ENCODE results near the gene HS3ST5.
"Not testable (repeated sequence)": the region's sequence is repeated elsewhere in the genome, so short reads cannot be mapped to it uniquely, and the experiment has no call there.

HS3ST5 gene

GRCh38 chr6:114084327-114084890 is 258.4 kb downstream of the HS3ST5 start:
- DNase-seq, result no peak

- DNase-seq, result no peak
These were observed 259.6 kb downstream of the HS3ST5 start for GRCh38 chr6:114083251-114083650.

- DNase-seq, result no peak
These were observed 261.1 kb downstream of the HS3ST5 start for GRCh38 chr6:114081730-114082129.

GRCh38 chr6:114080891-114081510 is 261.8 kb downstream of the HS3ST5 start:
- DNase-seq, result no peak

- DNase-seq, result not testable (repeated sequence)
These were observed 262.4 kb downstream of the HS3ST5 start for GRCh38 chr6:114080410-114080809.

- DNase-seq, result no peak
These were observed 267.0 kb downstream of the HS3ST5 start for GRCh38 chr6:114075777-114076176.

- no peak for DNase-seq
These were observed 267.5 kb downstream of the HS3ST5 start for GRCh38 chr6:114075300-114075699.

GRCh38 chr6:114068771-114069170 is 274.1 kb downstream of the HS3ST5 start:
- DNase-seq, result no peak

GRCh38 chr6:114068116-114068515 is 274.7 kb downstream of the HS3ST5 start:
- DNase-seq, result no peak

- DNase-seq, result no peak
These were observed 278.0 kb downstream of the HS3ST5 start for GRCh38 chr6:114064862-114065261.

GRCh38 chr6:114063956-114064355 is 278.9 kb downstream of the HS3ST5 start:
- no peak for DNase-seq

GRCh38 chr6:114062199-114062598 is 280.6 kb downstream of the HS3ST5 start:
- DNase-seq, result no peak

GRCh38 chr6:114061741-114062140 is 281.1 kb downstream of the HS3ST5 start:
- no peak for DNase-seq

- DNase-seq, result no peak
These were observed 281.7 kb downstream of the HS3ST5 start for GRCh38 chr6:114061116-114061515.

GRCh38 chr6:114058435-114058834 is 284.4 kb downstream of the HS3ST5 start:
- DNase-seq, result no peak

DNA sequence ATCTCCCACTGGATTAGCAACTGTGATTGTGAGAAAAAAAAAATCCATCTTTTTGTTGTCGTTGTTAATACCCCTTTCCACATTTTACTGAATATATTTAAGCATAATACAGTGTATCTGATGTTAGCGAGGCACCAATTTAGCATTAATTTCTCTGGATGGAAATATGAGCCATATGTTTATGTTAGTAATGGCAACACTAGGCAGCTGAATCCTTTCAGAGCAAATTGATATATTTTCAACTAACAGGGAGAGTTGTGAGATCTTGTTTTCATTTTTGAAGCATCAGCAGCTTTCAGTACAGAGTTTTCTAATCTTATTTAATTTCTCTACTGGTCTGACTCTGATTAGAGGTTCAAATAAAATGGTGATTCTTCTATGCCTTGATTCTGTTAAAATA is 287.1 kb downstream of the HS3ST5 start:
- DNase-seq, result no peak

GRCh38 chr6:114055349-114055748 is 287.5 kb downstream of the HS3ST5 start:
- no peak for DNase-seq

DNA sequence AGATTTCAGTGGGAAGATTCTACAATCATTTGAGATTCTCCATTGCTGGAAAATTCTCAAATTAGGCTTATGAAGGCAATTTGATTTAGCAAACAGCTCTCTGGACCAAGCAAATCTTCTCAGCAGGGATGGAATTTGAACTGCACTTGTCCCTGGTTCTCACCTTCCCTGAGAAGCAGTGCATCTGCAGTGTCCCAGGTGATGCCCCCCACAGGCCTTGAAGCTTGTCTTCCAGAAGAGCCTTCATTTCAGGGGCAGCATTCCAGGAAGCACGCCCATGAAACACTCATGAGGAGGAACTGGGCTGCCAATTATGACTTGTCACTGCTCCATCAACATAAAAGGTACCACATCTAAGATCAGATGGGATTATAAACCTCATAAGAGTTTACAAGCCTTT is 289.0 kb downstream of the HS3ST5 start:
- DNase-seq, result no peak

DNA sequence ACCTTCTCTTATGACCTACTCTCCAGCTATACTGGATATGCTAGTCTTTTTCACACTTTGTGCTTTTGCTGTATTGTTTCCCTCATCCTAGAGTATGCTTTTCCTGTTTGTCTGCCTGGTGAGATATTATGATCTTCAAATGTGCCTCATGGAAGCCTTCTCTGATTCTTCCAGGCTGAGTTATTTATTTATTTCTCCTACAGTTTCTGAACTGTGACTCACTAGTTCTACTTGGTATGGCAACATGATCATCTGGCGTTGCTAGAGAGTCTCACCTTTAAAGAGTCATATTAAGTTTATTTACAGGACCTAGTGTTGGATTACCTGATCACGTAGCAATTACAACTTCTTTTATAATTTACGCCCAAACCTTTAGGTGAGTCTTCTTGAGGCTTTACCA is 290.7 kb downstream of the HS3ST5 start:
- no peak for DNase-seq

DNA sequence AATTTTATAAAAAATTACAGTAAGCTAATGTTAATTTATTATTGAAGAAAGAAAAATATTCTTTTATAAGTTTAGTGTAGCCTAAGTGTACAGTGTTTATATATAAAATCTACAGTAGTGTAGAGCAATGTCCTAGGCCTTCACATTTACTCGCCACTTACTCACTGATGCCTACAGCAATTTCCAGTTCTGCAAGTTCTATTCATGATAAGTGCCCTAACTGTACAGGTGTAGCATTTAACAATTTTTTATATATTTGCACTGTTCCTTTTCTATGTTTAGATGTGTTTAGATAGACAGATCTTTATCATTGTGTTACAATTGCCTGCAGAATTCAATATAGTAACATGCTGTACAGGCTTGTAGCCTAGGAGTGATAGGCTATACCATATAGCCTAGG is 291.8 kb downstream of the HS3ST5 start:
- no peak for DNase-seq

DNA sequence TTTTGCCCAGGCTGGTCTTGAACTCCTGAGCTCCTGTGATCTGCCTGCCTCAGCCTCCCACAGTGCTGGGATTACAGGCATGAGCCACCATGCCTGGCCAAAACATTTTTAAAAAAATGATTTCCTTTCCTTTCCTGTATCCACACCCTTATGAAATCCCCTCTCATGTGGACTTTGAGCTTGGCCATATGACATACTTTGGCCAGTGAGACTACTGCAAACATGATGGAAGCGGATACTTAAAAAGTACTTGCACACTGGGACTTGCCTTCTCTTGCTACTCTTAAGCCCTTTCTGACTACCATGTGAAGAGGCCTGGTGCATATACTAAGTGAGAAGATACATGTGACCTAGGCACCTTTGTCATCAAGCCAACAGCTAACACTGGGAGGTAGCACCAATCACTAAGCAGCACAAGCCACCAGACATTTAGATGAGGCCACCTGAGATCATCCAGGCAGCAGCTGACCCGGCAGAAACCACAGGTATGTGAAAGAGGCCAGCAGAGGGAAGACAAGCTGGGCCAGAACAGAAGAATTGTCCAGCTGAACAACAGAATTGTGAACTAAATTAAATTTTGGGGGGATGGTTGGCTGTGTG is 293.4 kb downstream of the HS3ST5 start:
- no peak for DNase-seq

GRCh38 chr6:114044566-114044965 is 298.3 kb downstream of the HS3ST5 start:
- DNase-seq, result not testable (repeated sequence)

DNA sequence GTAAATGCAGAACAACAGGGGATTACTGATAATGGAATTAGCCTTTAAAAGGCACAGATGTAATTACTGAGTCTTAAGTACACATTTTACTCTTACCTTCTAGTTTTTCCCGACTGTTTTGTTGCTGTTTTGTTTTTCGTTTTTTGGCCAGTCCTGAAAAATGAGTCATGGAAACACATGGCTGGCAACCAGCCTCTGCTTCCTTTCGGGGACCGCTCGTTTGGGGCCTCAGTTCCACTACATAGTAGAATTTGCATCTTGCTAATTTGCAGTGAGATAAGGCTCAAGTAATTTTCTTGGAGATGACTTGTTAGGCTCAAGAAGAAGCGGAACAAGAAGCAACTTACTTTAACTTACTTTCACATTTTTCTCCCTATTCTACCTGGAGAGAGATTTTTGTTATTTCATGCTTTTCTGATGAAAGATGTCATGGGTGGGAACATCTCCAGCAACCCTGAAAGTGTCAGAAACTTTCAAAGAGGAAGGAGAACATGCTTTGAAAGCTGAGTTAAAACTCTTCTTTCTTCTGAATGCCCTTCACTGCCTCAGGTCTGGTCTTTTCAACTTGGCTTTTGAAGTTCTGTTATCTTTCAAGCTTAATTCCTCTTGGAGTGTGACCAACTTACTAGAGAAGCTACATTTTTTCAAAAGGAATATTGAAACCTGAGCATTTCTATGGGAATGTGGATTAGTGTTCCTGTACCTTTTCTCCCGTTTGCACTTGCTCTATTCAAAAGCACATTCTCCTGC is 300.4 kb downstream of the HS3ST5 start:
- DNase-seq, result no peak

- DNase-seq, result no peak
These were observed 302.0 kb downstream of the HS3ST5 start for GRCh38 chr6:114040871-114041270.

Data from stimulated activated CD4-positive, alpha-beta T cell treated with anti-CD3 and anti-CD28 coated beads, Interleukin-2, amount 100 ng/mL, for 24 hours (primary cell).